Activated naive CD4-positive, alpha-beta T cell treated with anti-CD3 and anti-CD28 coated beads, Interleukin-2, amount 10 ng/mL, durations not matched to agents 7 days and 5 days (primary cell): ENCODE results near the gene KIFC3.
"Not testable (repeated sequence)": the region's sequence is repeated elsewhere in the genome, so short reads cannot be mapped to it uniquely, and the experiment has no call there.

Experiments used
- CTCF ChIA-PET: fragments of 350-600 bp; sonication (Branson Sonifier 250); formaldehyde crosslinking; loops from one replicate; lab custom pipeline; 2021; ENCODE audit warnings: antibody characterized with exemption; lab: Charles Lee
- DNase-seq: peaks from one replicate; pipeline ENCODE4 v3.0.0-alpha.2; 2020
- H3K27ac Mint-ChIP-seq: one replicate; pipeline ENCODE4 v1.8.0; 2021; ENCODE audit warnings: mild to moderate bottlenecking, moderate library complexity, mixed read lengths
- H3K27me3 Mint-ChIP-seq: one replicate; pipeline ENCODE4 v1.8.0; 2021; ENCODE audit warnings: mild to moderate bottlenecking, mixed read lengths
- H3K36me3 Mint-ChIP-seq: one replicate; pipeline ENCODE4 v1.8.0; 2021; ENCODE audit warnings: mixed read lengths
- H3K4me1 Mint-ChIP-seq: one replicate; pipeline ENCODE4 v1.8.0; 2021; ENCODE audit warnings: mixed read lengths
- H3K4me3 Mint-ChIP-seq: one replicate; pipeline ENCODE4 v1.8.0; 2021; ENCODE audit warnings: mild to moderate bottlenecking, moderate library complexity, mixed read lengths
- H3K9me3 Mint-ChIP-seq: one replicate; pipeline ENCODE4 v1.8.0; 2021; ENCODE audit warnings: mixed read lengths

Gene KIFC3

GRCh38 chr16:57781741-57782606 lies 20.3 kb downstream of the KIFC3 start:
- H3K4me1 Mint-ChIP-seq: no peaks in the 10 kb centered on the region
- H3K4me3 Mint-ChIP-seq: no peak overlapping the region
- H3K36me3 Mint-ChIP-seq: no peaks in the 10 kb centered on the region
- no peaks in the 10 kb centered on the region for H3K27me3 Mint-ChIP-seq
- no peak overlapping the region for H3K27ac Mint-ChIP-seq
- no peaks in the 10 kb centered on the region for H3K9me3 Mint-ChIP-seq
- DNase-seq: no peak
- CTCF ChIA-PET: no interaction called here

DNA sequence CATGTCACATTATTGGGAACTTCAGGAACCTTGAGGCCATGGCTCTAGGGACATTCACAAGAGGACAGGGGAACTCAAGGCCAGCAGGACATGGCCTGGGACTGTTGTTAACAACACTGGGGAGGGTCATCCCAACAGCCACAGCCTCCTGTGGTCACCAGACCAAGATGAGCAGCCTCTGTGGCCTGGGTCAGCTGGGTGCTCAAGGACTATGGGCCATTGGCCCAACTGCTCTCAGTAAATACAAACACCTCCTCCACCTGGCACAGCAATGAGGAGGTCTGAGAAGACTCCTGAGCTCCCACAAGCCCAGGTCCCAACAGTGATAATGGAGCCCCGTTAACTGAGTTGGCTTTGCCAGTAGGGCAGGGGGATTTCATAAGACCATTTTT lies 20.9 kb downstream of the KIFC3 start:
- H3K9me3 Mint-ChIP-seq: no peaks in the 10 kb centered on the region
- H3K4me3 Mint-ChIP-seq: no peak overlapping the region
- no peak overlapping the region for H3K27ac Mint-ChIP-seq
- no peaks in the 10 kb centered on the region for H3K4me1 Mint-ChIP-seq
- H3K36me3 Mint-ChIP-seq: no peaks in the 10 kb centered on the region
- peaks cover 3% of the 10 kb centered on the region for H3K27me3 Mint-ChIP-seq
- no peak for DNase-seq
- CTCF ChIA-PET: no interaction called here

GRCh38 chr16:57779836-57780235 lies 22.5 kb downstream of the KIFC3 start:
- H3K36me3 Mint-ChIP-seq, H3K27me3 Mint-ChIP-seq, H3K4me1 Mint-ChIP-seq, H3K4me3 Mint-ChIP-seq, H3K27ac Mint-ChIP-seq, CTCF ChIA-PET, DNase-seq, H3K9me3 Mint-ChIP-seq: not testable (repeated sequence)

DNA sequence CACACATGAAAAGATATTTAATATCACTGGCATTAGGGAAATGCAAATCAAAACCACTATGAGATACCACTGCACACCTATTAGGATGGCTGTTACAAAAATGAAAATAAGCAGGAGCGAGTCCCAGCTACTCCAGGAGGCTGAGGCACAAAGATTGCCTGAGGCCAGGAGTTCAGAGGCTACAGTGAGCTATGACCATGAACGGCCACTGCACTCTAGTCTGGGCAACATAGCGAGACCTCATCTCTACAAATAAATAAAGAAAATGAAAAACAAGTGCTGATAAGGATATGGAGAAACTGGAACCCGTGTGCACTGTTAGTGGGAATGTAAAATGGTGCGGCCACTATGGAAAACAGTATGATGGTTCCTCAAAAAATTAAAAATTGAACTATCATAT lies 23.6 kb downstream of the KIFC3 start:
- Mint-ChIP-seq H3K9me3 (no peaks in the 10 kb centered on the region), H3K4me1 (no peaks in the 10 kb centered on the region), H3K27me3 (peaks cover 5% of the 10 kb centered on the region), H3K27ac (no peak overlapping the region), H3K4me3 (no peak overlapping the region), H3K36me3 (no peaks in the 10 kb centered on the region)
- DNase-seq: no peak
- CTCF ChIA-PET: interaction anchor here (1.2 kb wide), 1 partner anchor 203 kb away, joined by 3 read pairs; no protein-coding TSS in a partner anchor

DNA sequence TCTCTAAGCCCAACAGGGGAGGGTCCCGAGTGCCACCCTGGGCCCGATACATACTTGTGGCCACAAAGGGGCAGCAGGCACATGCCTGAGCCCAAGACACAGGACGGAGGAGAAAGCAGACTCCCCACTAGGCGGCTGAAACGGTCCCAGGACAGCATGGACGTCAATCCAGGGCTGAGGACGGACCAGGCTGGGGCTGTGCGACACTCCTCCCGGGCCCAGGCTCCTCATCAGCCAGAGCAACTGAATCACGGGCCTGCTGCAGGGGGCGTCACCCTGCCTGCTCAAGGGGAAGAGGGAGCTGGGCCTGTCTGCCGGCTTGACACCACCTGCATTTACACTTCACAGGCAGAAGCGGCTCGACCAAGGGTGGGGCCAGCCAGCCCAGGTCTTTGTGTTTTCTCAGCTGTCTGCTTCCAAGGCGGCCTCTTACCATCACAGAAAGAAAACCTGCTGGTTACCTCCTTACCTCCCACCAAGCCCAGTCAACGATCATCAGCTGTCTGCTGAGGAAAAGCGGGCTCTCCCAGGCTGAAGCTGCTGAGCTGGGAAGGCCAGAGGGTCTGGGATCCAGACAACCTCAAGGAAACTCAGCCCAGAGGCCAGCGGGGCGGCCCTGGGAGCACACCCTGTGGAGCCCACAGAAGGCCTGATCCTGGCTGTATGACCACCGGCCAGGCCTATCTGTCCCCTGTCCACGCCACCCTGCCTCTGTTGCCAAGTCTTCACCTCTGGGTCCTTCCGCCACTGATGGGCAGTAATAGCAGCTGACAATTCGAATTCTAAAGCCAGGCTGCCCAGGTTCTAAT lies 26.4 kb downstream of the KIFC3 start:
- no peak overlapping the region for H3K4me3 Mint-ChIP-seq
- H3K27ac Mint-ChIP-seq: no peak overlapping the region
- CTCF ChIA-PET: interaction anchor here (1.7 kb wide), 1 partner anchor 88 kb away, joined by 3 read pairs; no protein-coding TSS in a partner anchor
- no peaks in the 10 kb centered on the region for H3K4me1 Mint-ChIP-seq
- DNase-seq: no peak
- H3K27me3 Mint-ChIP-seq: peaks cover 5% of the 10 kb centered on the region
- no peaks in the 10 kb centered on the region for H3K9me3 Mint-ChIP-seq
- H3K36me3 Mint-ChIP-seq: no peaks in the 10 kb centered on the region

DNA sequence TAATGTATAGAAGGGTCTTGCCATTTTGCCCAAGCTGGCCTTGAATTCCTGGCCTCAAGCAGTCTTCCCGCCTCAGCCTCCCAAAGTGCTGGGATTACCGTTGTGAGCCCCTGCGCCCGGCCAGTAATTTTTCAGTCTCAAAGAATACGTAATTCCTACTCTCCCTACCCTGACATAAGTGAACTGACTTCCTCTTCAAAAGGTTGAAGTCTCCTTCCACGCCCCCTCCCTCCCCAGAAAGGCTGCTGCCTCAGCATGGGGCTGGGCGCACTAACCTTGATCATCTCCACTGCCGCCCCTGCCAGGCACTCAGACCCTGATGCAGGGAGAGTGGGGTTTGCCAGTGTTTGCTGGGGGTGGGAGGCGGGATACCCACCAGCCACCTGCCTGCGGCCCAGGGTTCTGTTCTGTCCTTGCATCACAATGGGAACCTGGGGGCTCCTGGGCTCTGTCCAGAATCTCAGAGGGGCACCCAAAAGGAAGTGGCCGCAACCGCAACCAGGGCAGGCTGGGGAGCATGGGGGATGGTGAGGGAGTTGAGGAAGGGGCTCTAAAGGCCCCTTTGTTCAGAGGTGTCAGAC lies 27.5 kb downstream of the KIFC3 start:
- no peak overlapping the region for H3K27ac Mint-ChIP-seq
- CTCF ChIA-PET: no interaction called here
- H3K4me3 Mint-ChIP-seq: no peak overlapping the region

DNA sequence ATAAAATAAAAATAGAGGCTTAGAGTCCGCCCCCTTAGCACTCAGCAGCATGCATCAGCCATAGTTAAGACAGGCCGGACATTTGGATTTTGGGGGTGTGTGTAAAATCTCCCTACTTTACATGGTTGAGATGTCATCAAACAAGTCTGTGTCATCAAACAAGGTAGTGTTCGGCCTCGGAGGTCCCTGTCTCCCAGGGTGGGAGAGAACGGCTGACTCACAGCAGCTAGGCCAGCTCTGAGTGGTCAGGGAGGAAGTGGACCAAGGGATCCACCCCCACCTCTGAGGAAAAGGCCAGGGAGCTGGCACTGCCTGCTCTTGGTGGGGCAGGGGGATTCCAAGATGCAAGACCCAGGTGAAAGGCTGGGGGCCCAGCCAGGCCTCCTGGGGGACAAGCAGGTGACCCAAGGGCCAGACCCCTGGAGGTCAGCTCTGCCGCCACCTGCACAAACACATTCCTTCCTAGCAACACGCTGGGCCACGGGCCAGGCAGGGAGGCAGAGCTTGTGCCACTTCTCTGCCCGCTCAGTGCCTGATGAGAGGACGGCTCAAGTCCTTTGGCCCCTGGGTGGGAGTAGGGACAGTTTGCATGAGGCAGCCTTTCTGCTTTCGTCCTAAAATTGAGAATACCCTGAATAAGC lies 28.5 kb downstream of the KIFC3 start:
- DNase-seq: no peak
- Mint-ChIP-seq H3K27ac (no peak overlapping the region), H3K9me3 (no peaks in the 10 kb centered on the region), H3K4me1 (no peaks in the 10 kb centered on the region), H3K4me3 (no peak overlapping the region), H3K27me3 (peaks cover 5% of the 10 kb centered on the region), H3K36me3 (no peaks in the 10 kb centered on the region)
- CTCF ChIA-PET: no interaction called here

More for the DNA sequence above, 27.5 kb downstream of the KIFC3 start:
- no peaks in the 10 kb centered on the region for H3K4me1 Mint-ChIP-seq
- no peaks in the 10 kb centered on the region for H3K9me3 Mint-ChIP-seq
- no peak for DNase-seq
- H3K36me3 Mint-ChIP-seq: no peaks in the 10 kb centered on the region
- peaks cover 5% of the 10 kb centered on the region for H3K27me3 Mint-ChIP-seq

GRCh38 chr16:57773019-57773418 lies 29.3 kb downstream of the KIFC3 start:
- no peak for DNase-seq
- Mint-ChIP-seq H3K9me3 (no peaks in the 10 kb centered on the region), H3K4me1 (no peaks in the 10 kb centered on the region), H3K36me3 (no peaks in the 10 kb centered on the region), H3K27ac (no peak overlapping the region), H3K4me3 (no peak overlapping the region), H3K27me3 (peaks cover 5% of the 10 kb centered on the region)
- CTCF ChIA-PET: no interaction called here

- CTCF ChIA-PET: no interaction called here
These were observed 31.0 kb downstream of the KIFC3 start for GRCh38 chr16:57771141-57771785.

GRCh38 chr16:57770361-57770760 lies 31.9 kb downstream of the KIFC3 start:
- no peaks in the 10 kb centered on the region for H3K9me3 Mint-ChIP-seq
- no peaks in the 10 kb centered on the region for H3K36me3 Mint-ChIP-seq
- CTCF ChIA-PET: interaction anchor here (1.3 kb wide), 1 partner anchor 13 kb away, joined by 3 read pairs; no protein-coding TSS in a partner anchor
- H3K27ac Mint-ChIP-seq: no peak overlapping the region
- no peak overlapping the region for H3K4me3 Mint-ChIP-seq
- DNase-seq: no peak
- no peaks in the 10 kb centered on the region for H3K4me1 Mint-ChIP-seq
- peaks cover 6% of the 10 kb centered on the region for H3K27me3 Mint-ChIP-seq

More at GRCh38 chr16:57771141-57771785, 31.0 kb downstream of the KIFC3 start:
- H3K27ac Mint-ChIP-seq: no peak overlapping the region
- H3K4me1 Mint-ChIP-seq: no peaks in the 10 kb centered on the region
- H3K4me3 Mint-ChIP-seq: no peak overlapping the region
- no peak for DNase-seq
- H3K36me3 Mint-ChIP-seq: no peaks in the 10 kb centered on the region
- H3K9me3 Mint-ChIP-seq: no peaks in the 10 kb centered on the region
- H3K27me3 Mint-ChIP-seq: peaks cover 8% of the 10 kb centered on the region

GRCh38 chr16:57769541-57770145 lies 32.6 kb downstream of the KIFC3 start:
- DNase-seq: no peak
- no peak overlapping the region for H3K4me3 Mint-ChIP-seq
- H3K9me3 Mint-ChIP-seq: no peaks in the 10 kb centered on the region
- H3K27me3 Mint-ChIP-seq: peaks cover 6% of the 10 kb centered on the region
- no peaks in the 10 kb centered on the region for H3K36me3 Mint-ChIP-seq
- H3K27ac Mint-ChIP-seq: no peak overlapping the region
- H3K4me1 Mint-ChIP-seq: no peaks in the 10 kb centered on the region
- CTCF ChIA-PET: interaction anchor here (1.3 kb wide), 1 partner anchor 12 kb away, joined by 3 read pairs; no protein-coding TSS in a partner anchor

DNA sequence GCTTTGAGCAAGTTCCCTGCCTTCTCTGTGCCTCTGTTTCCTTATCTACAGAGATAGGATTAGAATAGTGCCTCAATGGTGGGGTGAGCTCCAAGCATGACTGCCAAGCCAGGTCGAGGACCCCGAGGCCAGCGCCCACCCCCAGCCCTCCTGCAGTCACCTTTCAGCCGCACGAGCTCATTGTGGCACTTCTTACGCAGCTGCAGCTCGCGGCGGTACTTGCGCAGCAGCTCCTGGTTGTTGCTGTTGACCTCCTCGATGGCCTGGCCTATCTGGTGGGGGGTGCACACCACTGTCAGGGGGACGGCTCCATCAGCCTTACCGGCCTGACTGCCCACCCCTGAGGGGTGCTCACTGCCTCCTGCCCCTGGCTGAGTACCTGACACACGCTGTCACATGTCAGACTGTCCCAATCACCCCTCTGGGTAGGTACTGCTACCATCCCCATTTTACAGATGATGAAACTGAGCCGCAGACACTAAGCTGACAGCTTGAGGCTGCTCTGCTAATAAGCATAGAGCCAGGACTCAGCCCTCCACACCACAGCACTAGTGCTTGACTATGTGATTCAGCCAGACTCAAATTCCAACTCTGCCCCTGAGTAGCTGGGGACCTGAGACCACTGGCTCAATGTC lies 35.5 kb downstream of the KIFC3 start:
- CTCF ChIA-PET: interaction anchor here (0.6 to 1.1 kb wide), 2 partner anchors 9 to 156 kb away, joined by 3 read pairs; no protein-coding TSS in a partner anchor
- no peak overlapping the region for H3K27ac Mint-ChIP-seq

More for the DNA sequence above, 35.5 kb downstream of the KIFC3 start:
- Mint-ChIP-seq H3K4me1 (no peaks in the 10 kb centered on the region), H3K27me3 (peaks cover 6% of the 10 kb centered on the region), H3K36me3 (no peaks in the 10 kb centered on the region), H3K9me3 (no peaks in the 10 kb centered on the region), H3K4me3 (no peak overlapping the region)
- no peak for DNase-seq
